ENCODE measurements around the gene CDK5R2.
A peak's percentile ranks its signal among the peaks of the same experiment; 100 is the strongest.

Gene CDK5R2

DNA sequence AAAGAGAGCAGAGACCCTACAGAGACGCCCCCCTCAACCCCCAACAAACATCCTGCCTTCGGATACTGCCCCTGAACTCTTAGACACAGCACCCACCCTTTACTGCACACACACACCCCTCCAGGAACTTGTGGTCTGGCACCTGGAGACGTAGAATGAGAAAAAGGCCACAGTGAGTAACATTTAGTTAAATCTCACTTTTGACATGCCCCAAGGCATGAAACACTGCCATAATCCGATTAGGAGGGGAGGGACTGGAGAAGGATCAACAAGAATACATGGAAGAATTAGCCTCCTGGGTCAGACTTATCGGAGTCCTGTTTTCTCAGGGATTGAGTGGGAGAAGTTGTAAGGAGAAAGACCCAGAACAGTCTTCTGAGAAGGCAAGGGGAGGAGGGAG, 4.1 kb downstream of the CDK5R2 start:
- TF ChIP-seq, protein P1, sequence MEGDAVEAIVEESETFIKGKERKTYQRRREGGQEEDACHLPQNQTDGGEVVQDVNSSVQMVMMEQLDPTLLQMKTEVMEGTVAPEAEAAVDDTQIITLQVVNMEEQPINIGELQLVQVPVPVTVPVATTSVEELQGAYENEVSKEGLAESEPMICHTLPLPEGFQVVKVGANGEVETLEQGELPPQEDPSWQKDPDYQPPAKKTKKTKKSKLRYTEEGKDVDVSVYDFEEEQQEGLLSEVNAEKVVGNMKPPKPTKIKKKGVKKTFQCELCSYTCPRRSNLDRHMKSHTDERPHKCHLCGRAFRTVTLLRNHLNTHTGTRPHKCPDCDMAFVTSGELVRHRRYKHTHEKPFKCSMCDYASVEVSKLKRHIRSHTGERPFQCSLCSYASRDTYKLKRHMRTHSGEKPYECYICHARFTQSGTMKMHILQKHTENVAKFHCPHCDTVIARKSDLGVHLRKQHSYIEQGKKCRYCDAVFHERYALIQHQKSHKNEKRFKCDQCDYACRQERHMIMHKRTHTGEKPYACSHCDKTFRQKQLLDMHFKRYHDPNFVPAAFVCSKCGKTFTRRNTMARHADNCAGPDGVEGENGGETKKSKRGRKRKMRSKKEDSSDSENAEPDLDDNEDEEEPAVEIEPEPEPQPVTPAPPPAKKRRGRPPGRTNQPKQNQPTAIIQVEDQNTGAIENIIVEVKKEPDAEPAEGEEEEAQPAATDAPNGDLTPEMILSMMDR (IDR thresholded peaks at IDR 0.05; ENCODE audit: low read depth, low read length), result no peak
- no peak overlapping the region for H3K4me3 ChIP-seq (ENCODE audit: low read depth, low read length)

DNA sequence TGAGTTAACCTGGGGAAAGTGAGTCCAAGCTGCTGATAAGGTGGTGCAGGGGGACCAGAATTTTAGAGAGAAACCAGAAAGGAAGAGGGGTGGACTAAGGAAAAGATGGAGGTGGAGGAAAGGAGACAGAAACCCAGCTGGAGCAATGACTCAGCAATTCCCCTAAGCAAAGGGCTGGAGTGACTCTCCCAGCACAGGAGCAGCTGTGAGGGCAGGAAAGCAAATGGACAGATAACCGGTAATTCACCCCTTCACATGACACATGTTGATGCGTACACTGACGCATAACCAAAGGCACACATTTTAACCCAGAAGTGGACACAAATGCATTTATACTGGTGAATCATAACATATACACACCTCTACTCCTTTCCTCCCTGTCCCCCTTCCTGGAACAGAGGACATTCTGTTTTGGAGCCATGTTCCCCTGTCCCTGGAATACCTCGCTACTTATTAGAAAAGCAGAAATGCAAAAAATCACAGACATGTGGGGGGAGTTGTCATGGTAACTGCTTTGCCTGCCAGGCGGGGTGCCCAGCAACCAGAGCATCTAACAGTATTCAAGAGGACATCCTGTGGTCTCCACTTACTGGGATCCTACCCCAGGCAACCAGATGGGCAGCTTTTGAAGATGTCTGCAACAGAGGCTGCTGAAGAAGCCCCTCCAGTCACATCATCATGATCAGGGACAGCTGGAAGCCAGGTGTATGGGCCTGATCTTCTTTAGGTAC, 4.7 kb downstream of the CDK5R2 start:
- TF ChIP-seq, protein P1 (IDR thresholded peaks at IDR 0.05; ENCODE audit: low read depth, low read length), result no peak
- H3K4me3 ChIP-seq (ENCODE audit: low read depth, low read length), result no peak overlapping the region

DNA sequence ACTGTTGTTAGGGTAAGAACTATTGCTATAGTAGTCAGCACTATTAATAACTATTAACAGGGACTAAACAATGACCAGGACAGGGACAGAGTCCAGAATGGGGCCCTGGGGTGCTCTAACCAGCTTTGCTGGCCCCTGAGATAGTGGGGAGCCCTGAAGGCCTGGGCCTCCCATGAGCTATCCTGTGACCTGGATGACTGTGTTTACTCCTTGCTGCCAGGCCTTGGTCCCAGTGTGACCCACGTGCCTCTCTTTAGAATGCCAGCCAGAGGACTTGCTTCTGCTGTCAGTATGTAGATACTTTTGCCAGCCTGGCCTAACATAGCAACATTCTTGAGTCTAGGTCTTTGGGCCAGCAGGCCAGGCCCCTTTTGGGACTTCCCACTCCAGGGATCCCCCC, 11.4 kb downstream of the CDK5R2 start:
- H3K4me3 ChIP-seq (ENCODE audit: low read depth, low read length), result no peak overlapping the region
- TF ChIP-seq, protein P1 (IDR thresholded peaks at IDR 0.05; ENCODE audit: low read depth, low read length), result no peak

DNA sequence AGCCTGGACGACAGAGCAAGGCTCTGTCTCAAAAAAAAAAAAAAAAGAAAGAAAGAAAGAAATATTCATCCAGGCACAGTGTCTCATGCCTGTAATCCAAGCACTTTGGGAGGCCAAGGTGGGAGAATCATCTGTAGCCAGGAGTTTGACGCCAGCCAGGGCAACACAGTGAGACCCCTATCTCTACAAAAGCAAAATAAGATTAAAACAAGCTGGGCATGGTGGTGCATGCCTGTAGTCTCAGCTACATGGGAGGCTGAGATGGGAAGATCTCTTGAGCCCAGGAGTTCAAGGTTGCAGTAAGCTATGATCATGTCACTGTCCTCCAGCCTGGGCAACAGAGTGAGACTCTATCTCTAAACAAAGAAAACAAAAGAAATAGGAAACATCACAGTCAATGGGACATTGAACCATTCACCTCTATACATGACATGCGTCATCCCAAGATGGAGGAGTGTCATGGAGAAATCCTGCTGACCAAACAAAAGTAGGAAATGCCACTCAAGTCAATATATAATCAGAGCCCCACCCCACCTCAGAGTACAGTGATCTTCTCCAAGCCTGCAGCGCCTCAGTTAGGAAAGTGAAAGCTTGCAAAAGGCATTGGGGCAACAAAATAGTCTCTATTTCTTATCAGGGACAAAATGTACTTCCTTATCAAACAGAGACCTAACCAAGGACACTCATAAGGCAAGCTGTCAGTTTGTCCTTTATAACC, 15.8 kb downstream of the CDK5R2 start:
- H3K4me3 ChIP-seq (ENCODE audit: low read depth, low read length), result no peak overlapping the region
- TF ChIP-seq, protein P1 (IDR thresholded peaks at IDR 0.05; ENCODE audit: low read depth, low read length), result no peak

DNA sequence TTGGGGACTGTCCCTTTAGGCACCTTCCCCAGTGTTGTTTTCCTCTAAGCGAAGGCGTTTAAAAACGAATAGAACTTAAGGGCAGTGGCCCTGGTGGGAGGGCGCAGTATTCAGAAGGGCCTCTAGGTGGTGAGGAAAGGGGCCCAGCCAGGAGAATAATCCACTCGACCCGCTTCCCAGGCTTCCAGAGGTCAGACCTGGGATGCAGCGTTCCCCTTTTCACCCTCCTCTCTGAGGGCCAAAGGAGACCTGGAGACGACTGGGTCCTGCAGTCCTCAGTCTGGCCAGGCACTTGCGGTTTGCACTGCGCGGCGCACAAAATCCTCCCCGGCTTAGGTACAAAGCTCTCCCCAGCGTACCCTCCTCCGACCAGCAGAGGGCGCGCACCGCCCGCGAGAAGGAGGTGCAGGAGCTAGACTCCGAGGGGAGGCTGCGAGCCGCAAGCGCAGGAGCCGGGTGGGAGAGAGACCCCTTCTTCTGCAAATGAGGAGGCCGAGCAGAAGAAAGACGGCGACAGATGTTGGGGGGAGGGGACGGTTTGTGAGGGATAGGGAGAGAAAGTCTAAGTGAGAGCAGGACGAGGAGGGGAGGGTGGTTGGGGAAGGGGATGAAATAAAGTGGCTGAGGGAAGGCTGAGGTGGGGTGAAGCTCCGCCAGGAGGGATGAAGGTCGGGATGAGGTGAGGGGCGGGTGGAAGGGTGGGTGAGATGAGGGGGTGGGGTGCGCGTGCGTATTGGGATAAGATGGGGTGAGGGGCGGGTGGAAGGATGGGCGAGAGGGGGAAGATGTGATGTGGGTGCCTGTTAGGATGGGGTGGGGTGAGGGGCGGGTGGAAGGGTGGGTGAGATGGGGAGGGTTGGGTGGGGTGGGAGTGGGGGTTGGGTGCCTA, 20.6 kb downstream of the CDK5R2 start:
- peak overlapping the region; percentile 38 for H3K4me3 ChIP-seq (ENCODE audit: low read depth, low read length)

DNA sequence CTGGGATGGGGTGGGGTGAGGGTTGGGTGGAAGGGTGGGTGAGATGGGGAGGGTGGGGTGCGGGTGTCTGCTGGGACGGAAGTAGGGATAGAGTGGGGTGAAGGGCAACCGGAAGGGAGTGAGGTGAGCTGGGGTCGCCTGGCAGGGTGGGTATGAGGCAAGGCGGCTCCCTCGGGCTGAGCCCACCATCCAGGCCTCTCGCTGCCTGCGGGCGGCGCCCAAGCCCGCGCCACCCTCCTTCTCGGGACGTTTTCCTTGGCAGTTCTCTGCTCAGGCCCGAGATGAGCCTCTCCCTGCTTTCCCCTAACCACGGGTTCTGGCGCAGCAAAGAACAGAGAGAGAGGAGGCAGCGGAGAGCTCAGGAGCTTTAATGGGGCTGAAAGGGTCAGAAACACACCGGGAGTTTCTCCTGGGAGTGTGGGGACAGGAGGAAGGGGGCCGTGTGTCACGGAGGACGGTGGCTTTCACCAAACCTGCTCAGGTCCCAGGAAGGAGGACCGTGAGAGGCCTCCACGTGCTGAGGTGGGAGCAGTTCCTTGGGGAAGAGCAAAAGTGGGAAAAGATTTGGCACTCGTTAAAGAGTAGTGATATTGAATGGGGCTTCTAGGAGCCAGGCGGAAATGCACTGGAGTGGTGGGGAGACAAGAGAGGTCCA, 21.4 kb downstream of the CDK5R2 start:
- TF ChIP-seq, protein P1 (IDR thresholded peaks at IDR 0.05; ENCODE audit: low read depth, low read length), result no peak
- no peak overlapping the region for H3K4me3 ChIP-seq (ENCODE audit: low read depth, low read length)

More for the DNA sequence above, 20.6 kb downstream of the CDK5R2 start:
- TF ChIP-seq, protein P1 (IDR thresholded peaks at IDR 0.05; ENCODE audit: low read depth, low read length), result peak; percentile 81

All from WI38 (cell line).